K562 (cell line): Measurements from ENCODE around the gene NPAS1. TPM values are rescaled to one million over a fixed set of nuclear protein-coding genes. Genes with fewer than 3 reads are reported as not detected.
A peak's percentile ranks its signal among the peaks of the same experiment; 100 is the strongest.

Source experiments
- ATAC-seq: fragments of 200-7000 bp; cut with Tn5 transposase; 3 replicates; pipeline ENCODE4 v1.9.1; 2020; ENCODE audit warnings: moderate library complexity
- BruUV-seq: library from RNA; stranded (reverse); fragments of 400-500 nt; replicated peaks from 2 replicates; lab custom pipeline; 2021; lab: Mats Ljungman, UMichigan
- CTCF ChIA-PET: fragments of 300-600 bp; formaldehyde crosslinking; extraction: SDS; loops from one replicate; lab custom pipeline; 2021; ENCODE audit warnings: low intra/inter-chr PET ratio; lab: Yijun Ruan, JAX
- POLR2A ChIA-PET: fragments of 300-600, 350-650 bp; sonication (Branson Sonifier 250); formaldehyde crosslinking; extraction: SDS; loops from one replicate; lab custom pipeline; 2021; ENCODE audit warnings: antibody characterized with exemption, inconsistent platforms; lab: Yijun Ruan, JAX
- DNase-seq, 4 experiments: peaks; one replicate each; pipeline versions ENCODE4 v3.0.0 to v3.0.0-alpha.2; 2011 to 2018; ENCODE audit warnings: low spot score in 3 of 4, mixed read lengths in 3 of 4; ENCODE audit errors: extremely low read depth in 1 of 4
- FAIRE-seq: peaks from 2 replicates; lab custom pipeline; 2011; peaks lifted over from hg19 to GRCh38; lab: Jason Lieb, UNC
- H2AFZ ChIP-seq: 2 replicates; pipeline ENCODE4 v1.6.0; 2011; ENCODE audit warnings: low read depth, low read length, control low read depth, inconsistent platforms
- H3K27ac ChIP-seq: fragments of 200-600 bp; 3 replicates; pipeline ENCODE4 v1.8.0; 2011; ENCODE audit warnings: low read depth, mild to moderate bottlenecking, control low read depth, inconsistent platforms, low read length, moderate library complexity, mixed read lengths; ENCODE audit errors: extremely low read depth
- H3K27me3 ChIP-seq, 2 experiments: fragments of 300-600 bp in 1 of 2; 2 replicates in 1 of 2; 3 replicates in 1 of 2; pipeline versions ENCODE4 v1.6.0 to v1.8.0; 2011; ENCODE audit warnings: inconsistent platforms in 2 of 2, low read length in 2 of 2, mild to moderate bottlenecking in 1 of 2, mixed read lengths in 1 of 2, moderate library complexity in 1 of 2; ENCODE audit not compliant: control insufficient read depth in 2 of 2, insufficient read depth in 2 of 2
- H3K36me3 ChIP-seq: fragments of 300-600 bp; 3 replicates; pipeline ENCODE4 v1.8.0; 2011; ENCODE audit warnings: mild to moderate bottlenecking, low read length, inconsistent platforms; ENCODE audit not compliant: control insufficient read depth, insufficient read depth
- H3K4me1 ChIP-seq, 2 experiments: fragments of 200-600 bp in 1 of 2; replicated peaks in 1 of 2; 2 replicates in 1 of 2; 3 replicates in 1 of 2; pipeline versions ENCODE4 v1.5.1 to v1.8.0; 2011; ENCODE audit warnings: inconsistent platforms in 2 of 2, low read length in 2 of 2, mild to moderate bottlenecking in 1 of 2, mixed read lengths in 1 of 2, moderate library complexity in 1 of 2; ENCODE audit not compliant: control insufficient read depth in 2 of 2, insufficient read depth in 2 of 2
- H3K4me2 ChIP-seq: 2 replicates; pipeline ENCODE4 v1.6.1; 2011; ENCODE audit warnings: low read length, control low read depth, inconsistent platforms, mixed read lengths; ENCODE audit not compliant: insufficient read depth
- H3K4me3 ChIP-seq: fragments of 200-600 bp; sonication (generic), shearing (Covaris generic); 2 replicates; pipeline ENCODE4 v1.5.1; 2016; ENCODE audit warnings: control low read depth, inconsistent platforms
- H3K79me2 ChIP-seq: fragments of 200-600 bp; 3 replicates; pipeline ENCODE4 v1.8.0; 2011; ENCODE audit warnings: low read length, inconsistent platforms; ENCODE audit not compliant: control insufficient read depth, insufficient read depth
- H3K9ac ChIP-seq, 2 experiments: 2 replicates each; pipeline versions ENCODE4 v1.6.0 to v1.6.1; 2011; ENCODE audit warnings: low read depth in 2 of 2, low read length in 2 of 2, control low read depth in 1 of 2, inconsistent platforms in 1 of 2, mild to moderate bottlenecking in 1 of 2, mixed read lengths in 1 of 2; ENCODE audit not compliant: insufficient read depth in 1 of 2
- H3K9me1 ChIP-seq: one replicate; pipeline ENCODE4 v1.6.0; 2011; ENCODE audit warnings: inconsistent platforms, mild to moderate bottlenecking, low read length, moderate library complexity; ENCODE audit not compliant: control insufficient read depth, insufficient read depth
- H3K9me3 ChIP-seq: replicated peaks from 2 replicates; pipeline ENCODE4 v1.5.1; 2011; ENCODE audit warnings: low read depth, low read length, inconsistent platforms; ENCODE audit not compliant: control insufficient read depth, insufficient read depth
- H4K20me1 ChIP-seq: replicated peaks from 2 replicates; pipeline ENCODE4 v1.6.1; 2011; ENCODE audit warnings: low read length, inconsistent platforms, mixed read lengths; ENCODE audit not compliant: control insufficient read depth, insufficient read depth
- ATF7 ChIP-seq: fragments of 450-650 bp; IDR thresholded peaks from 2 replicates; pipeline ENCODE4 v1.7.1; 2014; ENCODE audit warnings: mild to moderate bottlenecking, moderate library complexity
- C11orf30 ChIP-seq: fragments of 450-650 bp; IDR thresholded peaks from 2 replicates; pipeline ENCODE4 v1.6.1; 2016; ENCODE audit warnings: low read depth, mild to moderate bottlenecking
- CREB1 ChIP-seq, 2 experiments: sonication (generic) in 1 of 2; formaldehyde crosslinking in 1 of 2; IDR thresholded peaks; 2 replicates each; pipeline versions ENCODE4 v1.6.1 to v1.8.0; 2012 to 2022; ENCODE audit warnings: inconsistent platforms in 1 of 2, mild to moderate bottlenecking in 1 of 2, missing genetic modification reagents in 1 of 2, moderate library complexity in 1 of 2
- CTBP1 ChIP-seq: fragments of 450-650 bp; IDR thresholded peaks from 2 replicates; pipeline ENCODE4 v1.6.1; 2016; ENCODE audit warnings: borderline replicate concordance
- ETV1 ChIP-seq: fragments of 450-650 bp; conservative IDR thresholded peaks from 2 replicates; pipeline ENCODE4 v1.6.1; 2016; ENCODE audit warnings: missing genetic modification characterization, control low read depth, low read depth, missing compliant biosample characterization
- JUND ChIP-seq, 2 experiments: IDR thresholded peaks; 2 replicates in 1 of 2; 3 replicates in 1 of 2; pipeline ENCODE4 v1.6.1; 2011; ENCODE audit warnings: borderline replicate concordance in 2 of 2, low read depth in 2 of 2, low read length in 2 of 2, improper control_type of control experiment in 1 of 2, missing biosample characterization in 1 of 2, missing genetic modification characterization in 1 of 2, missing genetic modification reagents in 1 of 2
- L3MBTL2 ChIP-seq: fragments of 450-650 bp; IDR thresholded peaks from 2 replicates; pipeline ENCODE4 v1.6.1; 2016; ENCODE audit warnings: mild to moderate bottlenecking, moderate library complexity
- MAFF ChIP-seq: IDR thresholded peaks from 2 replicates; pipeline ENCODE4 v1.6.1; 2012; ENCODE audit warnings: low read length, improper control_type of control experiment
- MAFG ChIP-seq: fragments of 450-650 bp; conservative IDR thresholded peaks from 2 replicates; pipeline ENCODE4 v1.6.1; 2016; ENCODE audit warnings: missing genetic modification characterization, missing compliant biosample characterization
- MAZ ChIP-seq, 2 experiments: fragments of 450-650 bp in 1 of 2; sonication (generic) in 1 of 2; formaldehyde crosslinking; IDR thresholded peaks in 1 of 2; conservative IDR thresholded peaks in 1 of 2; 2 replicates each; pipeline versions ENCODE4 v1.4.0 to v1.5.0; 2020; ENCODE audit warnings: mild to moderate bottlenecking in 1 of 2, missing genetic modification reagents in 1 of 2
- SMARCE1 ChIP-seq: fragments of 450-650 bp; IDR thresholded peaks from 2 replicates; pipeline ENCODE4 v1.7.1; 2016; ENCODE audit warnings: mild to moderate bottlenecking
- SMC3 ChIP-seq: conservative IDR thresholded peaks from 2 replicates; pipeline ENCODE4 v1.6.1; 2011; ENCODE audit warnings: low read depth, low read length, improper control_type of control experiment; ENCODE audit not compliant: insufficient read depth
- ZNF124 ChIP-seq: sonication (generic); formaldehyde crosslinking; IDR thresholded peaks from 2 replicates; pipeline ENCODE4 v1.8.1; 2022; ENCODE audit warnings: missing genetic modification reagents
- WGBS: fragments of 100-300 bp; shearing (Covaris generic); methylation state at CpG from one replicate; pipeline ENCODE4 v1.1.6; 2016; ENCODE audit warnings: low coverage, mixed read lengths; ENCODE audit not compliant: insufficient coverage; ENCODE audit errors: missing lambda C conversion rate; 5-methylcytosine and 5-hydroxymethylcytosine counted together
- in situ Hi-C: fragments of 300-500 bp; cut with MboI; formaldehyde crosslinking; loops from 4 replicates; pipeline ENCODE4 v1.15.0; 2018; ENCODE audit warnings: inconsistent platforms, mixed read lengths
- intact Hi-C: fragments of 100-400 bp; cut with micrococcal nuclease; formaldehyde crosslinking; loops from 2 replicates; pipeline ENCODE4 v1.14.2; 2022
- polyA plus RNA-seq, 8 experiments: library from polyadenylated mRNA; depleted of rRNA in 4 of 8; stranded (reverse) in 5 of 8; unstranded in 3 of 8; fragments of >200 nt; fragmentation: Nextera tagmentation in 2 of 8; fragmentation: Illumina TruSeq in 1 of 8; extraction: Ambion mirVana in 2 of 8; extraction: Trizol in 1 of 8; gene quantifications; 2 replicates each; pipeline versions ENCODE4 v1.2.1 to v1.2.3, GENCODE V29; 2011 to 2014; ENCODE audit warnings: inconsistent platforms in 1 of 8, missing spikeins in 1 of 8
- total RNA-seq, 7 experiments: library from RNA; depleted of rRNA in 6 of 7; stranded (reverse); fragments of >200 nt in 6 of 7; fragmentation: Illumina TruSeq in 2 of 7; extraction: Trizol in 2 of 7; gene quantifications; 2 replicates each; pipeline versions ENCODE4 v1.2.1 to v1.2.3, GENCODE V29; 2011 to 2021; ENCODE audit warnings: low replicate concordance in 1 of 7
- TF ChIP-seq, protein P1 (sequence below): fragments of 250-450 bp; sonication (Bioruptor Pico); IDR thresholded peaks from 2 replicates; pipeline ENCODE4 v1.8.0; 2021; ENCODE audit warnings: moderate library complexity, mild to moderate bottlenecking, inconsistent platforms
- TF ChIP-seq, protein P2 (sequence below): sonication (generic); formaldehyde crosslinking; IDR thresholded peaks from 2 replicates; pipeline ENCODE4 v1.8.0; 2022; ENCODE audit warnings: missing genetic modification reagents, mild to moderate bottlenecking, moderate library complexity, borderline replicate concordance

Gene NPAS1
- total and polyA plus RNA-seq, 9 of the 15 experiments (the other 6 are each of a cell fraction or from before 2014, with no cell fraction given): 0.58 to 5.3 (median 2.0) TPM; not detected in 2

DNA sequence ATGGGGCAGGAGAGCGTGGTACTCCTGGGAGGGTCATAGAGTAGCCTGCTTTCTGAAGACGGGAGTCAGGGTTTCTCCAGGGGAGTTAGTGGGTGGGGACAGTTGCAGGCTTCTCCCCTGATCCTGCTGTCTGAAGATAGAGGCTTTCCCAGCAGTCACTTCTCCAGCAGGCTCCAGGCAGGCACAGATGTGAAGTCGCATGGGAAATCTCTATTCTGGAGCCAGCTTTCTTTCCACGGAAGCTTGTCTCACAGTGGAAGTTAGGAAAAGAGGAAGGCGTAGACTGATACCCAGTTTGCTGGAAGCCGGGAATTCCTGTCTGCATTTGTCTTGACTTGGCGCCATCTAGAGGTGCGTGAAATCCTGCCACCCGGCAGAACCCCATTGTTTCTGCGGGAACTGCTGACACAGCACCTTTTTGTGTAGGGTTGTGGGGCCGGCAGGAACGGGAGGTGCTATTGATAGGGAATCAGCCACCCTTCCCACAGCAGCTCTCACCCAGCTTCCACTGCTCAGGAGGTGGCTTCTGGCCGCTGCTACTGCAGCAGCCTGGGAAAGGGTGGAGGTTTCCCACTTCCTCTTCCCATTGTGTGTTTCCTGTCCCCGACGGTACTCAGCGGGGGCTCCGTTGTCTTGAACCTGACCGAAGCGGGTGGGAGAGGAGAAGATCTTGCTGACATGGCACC is 28.5 kb upstream of the NPAS1 start:
- ChIA-PET POLR2A (interaction anchor here (0.6 to 1.2 kb wide), 3 partner anchors 9 to 94 kb away, joined by 3 to 4 read pairs (median 3); no protein-coding TSS in a partner anchor), CTCF (interaction anchor here (0.8 to 3.1 kb wide), 3 partner anchors 135 to 234 kb away, joined by 3 to 15 read pairs (median 5); no protein-coding TSS in a partner anchor)
- no peaks in the 10 kb centered on the region for H3K27me3 ChIP-seq
- peak; percentile 73 to 86 (median 80) for DNase-seq
- no peaks in the 10 kb centered on the region; the same call in 2 of the 3 replicates for H3K79me2 ChIP-seq
- BruUV-seq: no TSS peak
- 32% methylated on average over 19 of the region's 19 CpGs for WGBS
- ATAC-seq: peak; percentile 92
- peak overlapping the region; percentile 24; the same call in 2 of the 3 replicates for H3K27ac ChIP-seq
- no peaks in the 10 kb centered on the region for H3K9me1 ChIP-seq
- H3K36me3 ChIP-seq: peaks cover 54% of the 10 kb centered on the region; the same call in 2 of the 3 replicates
- H3K4me1 ChIP-seq: peaks cover 8 to 28% of the 10 kb centered on the region in 2 experiments; a peak in 4 of 5 replicates
- in situ Hi-C loops: loop anchor here (5.0 to 10.0 kb wide), 2 partner anchors 139 to 236 kb away; partner anchors contain the start of gene AP2S1
- 0 out of 2 replicates have a peak, but pooled peaks cover 6% of the 10 kb centered on the region for H4K20me1 ChIP-seq
- peak overlapping the region in 1 of 2 experiments; percentile 74; a peak in 3 of 4 replicates for H3K9ac ChIP-seq
- H2AFZ ChIP-seq: no peak overlapping the region
- no peaks in the 10 kb centered on the region for H3K9me3 ChIP-seq
- H3K4me3 ChIP-seq: no peak overlapping the region
- no peak overlapping the region for H3K4me2 ChIP-seq
- peak; percentile 99 for FAIRE-seq
- intact Hi-C loops: loop anchor here (1.0 to 2.0 kb wide), 2 partner anchors 135 to 234 kb away; no protein-coding TSS in a partner anchor
- TF ChIP-seq, protein P1, sequence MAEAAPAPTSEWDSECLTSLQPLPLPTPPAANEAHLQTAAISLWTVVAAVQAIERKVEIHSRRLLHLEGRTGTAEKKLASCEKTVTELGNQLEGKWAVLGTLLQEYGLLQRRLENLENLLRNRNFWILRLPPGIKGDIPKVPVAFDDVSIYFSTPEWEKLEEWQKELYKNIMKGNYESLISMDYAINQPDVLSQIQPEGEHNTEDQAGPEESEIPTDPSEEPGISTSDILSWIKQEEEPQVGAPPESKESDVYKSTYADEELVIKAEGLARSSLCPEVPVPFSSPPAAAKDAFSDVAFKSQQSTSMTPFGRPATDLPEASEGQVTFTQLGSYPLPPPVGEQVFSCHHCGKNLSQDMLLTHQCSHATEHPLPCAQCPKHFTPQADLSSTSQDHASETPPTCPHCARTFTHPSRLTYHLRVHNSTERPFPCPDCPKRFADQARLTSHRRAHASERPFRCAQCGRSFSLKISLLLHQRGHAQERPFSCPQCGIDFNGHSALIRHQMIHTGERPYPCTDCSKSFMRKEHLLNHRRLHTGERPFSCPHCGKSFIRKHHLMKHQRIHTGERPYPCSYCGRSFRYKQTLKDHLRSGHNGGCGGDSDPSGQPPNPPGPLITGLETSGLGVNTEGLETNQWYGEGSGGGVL (CRISPR knock-in tag): no peak
- TF ChIP-seq MAZ (CRISPR knock-in tag; conservative IDR thresholded peaks at IDR 0.05 in 1 of 2, IDR thresholded peaks at IDR 0.05 in 1 of 2) (peak; percentile 50 to 80; a peak in 3 of 4 replicates), ETV1 (0 out of 2 replicates have a peak, but pooled peaks have one; percentile 16), L3MBTL2 (peak; percentile 53), CREB1 (IDR thresholded peaks at IDR 0.05) (0 out of 2 replicates have a peak, but pooled peaks have one; percentile 18), CREB1 (CRISPR knock-in tag; IDR thresholded peaks at IDR 0.05) (no peak), ATF7 (0 out of 2 replicates have a peak, but pooled peaks have one; percentile 45), CTBP1 (peak; percentile 53; the same call in 1 of the 2 replicates), SMARCE1 (0 out of 2 replicates have a peak, but pooled peaks have one; percentile 27), MAFF (peak; percentile 100), C11orf30 (peak; percentile 100), SMC3 (peak; percentile 66), ZNF124 (CRISPR knock-in tag) (no peak), JUND (IDR thresholded peaks at IDR 0.05; ENCODE audit: borderline replicate concordance, low read depth, low read length) (peak; percentile 67), JUND (tag; IDR thresholded peaks at IDR 0.05; ENCODE audit: borderline replicate concordance, low read depth, low read length) (no peak), MAFG (tag) (peak; percentile 100)
- TF ChIP-seq, protein P2, sequence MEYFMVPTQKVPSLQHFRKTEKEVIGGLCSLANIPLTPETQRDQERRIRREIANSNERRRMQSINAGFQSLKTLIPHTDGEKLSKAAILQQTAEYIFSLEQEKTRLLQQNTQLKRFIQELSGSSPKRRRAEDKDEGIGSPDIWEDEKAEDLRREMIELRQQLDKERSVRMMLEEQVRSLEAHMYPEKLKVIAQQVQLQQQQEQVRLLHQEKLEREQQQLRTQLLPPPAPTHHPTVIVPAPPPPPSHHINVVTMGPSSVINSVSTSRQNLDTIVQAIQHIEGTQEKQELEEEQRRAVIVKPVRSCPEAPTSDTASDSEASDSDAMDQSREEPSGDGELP (CRISPR knock-in tag): peak; percentile 61; the same call in 1 of the 2 replicates
